Esophagus muscularis mucosa (tissue), 4 donors: ENCODE measurements around the gene KRT86. TPM values are rescaled to one million over a fixed set of nuclear protein-coding genes. Genes with fewer than 3 reads are reported as not detected.
"Not testable (repeated sequence)": the region's sequence is repeated elsewhere in the genome, so short reads cannot be mapped to it uniquely, and the experiment has no call there.

Source experiments
- DNase-seq: peaks from one replicate; pipeline ENCODE4 v3.0.0-alpha.2; 2017; ENCODE audit errors: extremely low spot score
- H3K27ac ChIP-seq, 4 donors: fragments of 200-600 bp; sonication (generic); replicated peaks in 1 of 4; 1 replicate in 3 of 4; 2 replicates in 1 of 4; pipeline ENCODE4 v1.5.1; 2016 to 2019; ENCODE audit warnings: mild to moderate bottlenecking in 1 of 4
- H3K27me3 ChIP-seq, 4 donors: fragments of 200-600 bp; sonication (generic); one replicate each; pipeline versions ENCODE4 v1.5.1 to v1.6.0; 2016 to 2019
- H3K36me3 ChIP-seq, 4 donors: fragments of 200-600 bp; sonication (generic); one replicate each; pipeline ENCODE4 v1.5.1; 2016 to 2019
- H3K4me1 ChIP-seq, 4 donors: fragments of 200-600 bp; sonication (generic); one replicate each; pipeline ENCODE4 v1.5.1; 2016 to 2019
- H3K4me3 ChIP-seq, 4 donors: fragments of 200-600 bp; sonication (generic); 1 replicate in 2 of 4; 2 replicates in 2 of 4; pipeline ENCODE4 v1.5.1; 2016 to 2019; ENCODE audit warnings: mild to moderate bottlenecking in 4 of 4, moderate library complexity in 1 of 4
- H3K9me3 ChIP-seq, 4 donors: fragments of 200-600 bp; sonication (generic); 1 replicate in 3 of 4; 2 replicates in 1 of 4; pipeline ENCODE4 v1.5.1; 2016 to 2019
- CTCF ChIP-seq, 3 experiments: fragments of 200-600 bp in 2 of 3; fragments of 450-650 bp in 1 of 3; sonication (generic) in 2 of 3; IDR thresholded peaks; one replicate each; pipeline ENCODE4 v1.5.1; 2017 to 2019; ENCODE audit warnings: antibody characterized with exemption in 3 of 3, mild to moderate bottlenecking in 2 of 3, moderate library complexity in 1 of 3
- EP300 ChIP-seq: sonication (generic); formaldehyde crosslinking; IDR thresholded peaks from one replicate; pipeline ENCODE4 v1.6.1; 2017; ENCODE audit warnings: antibody characterized with exemption
- POLR2A ChIP-seq: fragments of 450-650 bp; IDR thresholded peaks from one replicate; pipeline ENCODE4 v1.6.1; 2017; ENCODE audit warnings: antibody characterized with exemption, moderate library complexity, mild to moderate bottlenecking, low read depth
- POLR2AphosphoS5 ChIP-seq, 2 donors: sonication (generic); formaldehyde crosslinking; IDR thresholded peaks; one replicate each; pipeline ENCODE4 v1.6.1; 2017; ENCODE audit warnings: antibody characterized with exemption in 2 of 2
- WGBS: methylation state at CpG from one replicate; pipeline ENCODE4 v1.1.5; 2018; 5-methylcytosine and 5-hydroxymethylcytosine counted together
- intact Hi-C: fragments of 100-400 bp; cut with DNase I; formaldehyde crosslinking; loops from one replicate; pipeline ENCODE4 v1.15.1; 2023
- total RNA-seq, 4 donors: library from RNA; depleted of rRNA; stranded (reverse); fragments of >200 nt; gene quantifications; one replicate each; pipeline versions ENCODE4 v1.1.0 to v1.2.1, GENCODE V29; 2016

The KRT86 gene
- total RNA-seq, 4 donors from 2014 or later, result 0.29 to 0.33 TPM; not detected in 2

- Histone ChIP-seq H3K9me3 (no peaks in the 10 kb centered on the region), H3K36me3 (no peaks in the 10 kb centered on the region), H3K27ac (no peak overlapping the region), H3K4me1 (peaks cover 2 to 13% (median 9%) of the 10 kb centered on the region in 4 donors), H3K27me3 (peaks cover 0 to 22% (median 6%) of the 10 kb centered on the region in 4 donors), H3K4me3 (no peak overlapping the region)
- no peak for DNase-seq
- 88% methylated on average over 3 of the region's 4 CpGs for WGBS
- intact Hi-C loops, result no loop called here
- TF ChIP-seq POLR2AphosphoS5 (IDR thresholded peaks at IDR 0.05) (no peak), EP300 (no peak), POLR2A (no peak)
These were observed 36.1 kb upstream of the KRT86 start for GRCh38 chr12:52238207-52238840.

- WGBS, result 95% methylated on average over 7 of the region's 7 CpGs
- no peak for TF ChIP-seq POLR2A
- TF ChIP-seq POLR2AphosphoS5 (IDR thresholded peaks at IDR 0.05), result no peak
- TF ChIP-seq CTCF (IDR thresholded peaks at IDR 0.05), result no peak
- TF ChIP-seq EP300, result no peak
- H3K27ac ChIP-seq, result no peak overlapping the region
- no peaks in the 10 kb centered on the region for H3K36me3 ChIP-seq
- peaks cover 0 to 14% (median 0%) of the 10 kb centered on the region in 4 donors for H3K27me3 ChIP-seq
- H3K4me1 ChIP-seq, result peaks cover 4 to 15% (median 13%) of the 10 kb centered on the region in 4 donors
- intact Hi-C loops, result no loop called here
- DNase-seq, result no peak
- H3K4me3 ChIP-seq, result no peak overlapping the region
- no peaks in the 10 kb centered on the region for H3K9me3 ChIP-seq
These were observed 35.4 kb upstream of the KRT86 start for GRCh38 chr12:52238916-52239646.

- Histone ChIP-seq H3K4me3 (no peak overlapping the region), H3K4me1 (peaks cover 11 to 22% (median 20%) of the 10 kb centered on the region in 4 donors), H3K27ac (no peak overlapping the region), H3K9me3 (no peaks in the 10 kb centered on the region), H3K27me3 (peaks cover 0 to 7% (median 0%) of the 10 kb centered on the region in 4 donors), H3K36me3 (no peaks in the 10 kb centered on the region)
- intact Hi-C loops, result no loop called here
- 75% methylated on average over 2 of the region's 2 CpGs for WGBS
- DNase-seq, result no peak
- no peak for TF ChIP-seq CTCF (IDR thresholded peaks at IDR 0.05)
- TF ChIP-seq POLR2AphosphoS5 (IDR thresholded peaks at IDR 0.05), result no peak
- TF ChIP-seq EP300, result no peak
These were observed 34.7 kb upstream of the KRT86 start for GRCh38 chr12:52239767-52240166.

- H3K4me1 ChIP-seq, result peaks cover 12 to 24% (median 21%) of the 10 kb centered on the region in 4 donors
- H3K27ac ChIP-seq, DNase-seq, intact Hi-C loops, H3K27me3 ChIP-seq, H3K36me3 ChIP-seq, H3K9me3 ChIP-seq, H3K4me3 ChIP-seq: not testable (repeated sequence)
- WGBS, result 94% methylated on average over 6 of the region's 6 CpGs
These were observed 34.2 kb upstream of the KRT86 start for GRCh38 chr12:52240247-52240646.

GRCh38 chr12:52241205-52241842 lies 33.1 kb upstream of the KRT86 start:
- DNase-seq, result no peak
- H3K36me3 ChIP-seq, result no peaks in the 10 kb centered on the region
- intact Hi-C loops, result no loop called here
- no peaks in the 10 kb centered on the region for H3K9me3 ChIP-seq
- H3K4me1 ChIP-seq, result peaks cover 12 to 29% (median 22%) of the 10 kb centered on the region in 4 donors
- H3K4me3 ChIP-seq, result no peak overlapping the region
- TF ChIP-seq CTCF (IDR thresholded peaks at IDR 0.05) (no peak), POLR2A (no peak), POLR2AphosphoS5 (IDR thresholded peaks at IDR 0.05) (no peak), EP300 (no peak)
- 77% methylated on average over 9 of the region's 11 CpGs for WGBS
- no peaks in the 10 kb centered on the region for H3K27me3 ChIP-seq
- no peak overlapping the region for H3K27ac ChIP-seq
